NCI-H446 treated with DMSO at 0.1 percent for 48 hours (cell line): ENCODE results near the gene TMCC3.
"Not testable (repeated sequence)": the region's sequence is repeated elsewhere in the genome, so short reads cannot be mapped to it uniquely, and the experiment has no call there.

Source experiments
- DNase-seq: peaks from one replicate; lab custom pipeline; 2025; lab: John Stamatoyannopoulos, UW

TMCC3 gene

GRCh38 chr12:94565683-94566082, 84.7 kb downstream of the TMCC3 start:
- DNase-seq, result no peak

GRCh38 chr12:94563286-94563685, 87.1 kb downstream of the TMCC3 start:
- DNase-seq, result peak; percentile 49

GRCh38 chr12:94561943-94562411, 88.4 kb downstream of the TMCC3 start:
- peak; percentile 3 for DNase-seq

- no peak for DNase-seq
Observed at GRCh38 chr12:94560431-94561221, 89.7 kb downstream of the TMCC3 start.

GRCh38 chr12:94558612-94559011, 91.7 kb downstream of the TMCC3 start:
- no peak for DNase-seq

GRCh38 chr12:94557746-94558295, 92.5 kb downstream of the TMCC3 start:
- no peak for DNase-seq

GRCh38 chr12:94555687-94556086, 94.7 kb downstream of the TMCC3 start:
- no peak for DNase-seq

- DNase-seq, result no peak
Observed at GRCh38 chr12:94553875-94554274, 96.5 kb downstream of the TMCC3 start.

- no peak for DNase-seq
Observed at GRCh38 chr12:94553130-94553519, 97.2 kb downstream of the TMCC3 start.

- DNase-seq, result no peak
Observed at GRCh38 chr12:94551810-94552209, 98.5 kb downstream of the TMCC3 start.

- DNase-seq, result no peak
Observed at GRCh38 chr12:94550964-94551363, 99.4 kb downstream of the TMCC3 start.

- not testable (repeated sequence) for DNase-seq
Observed at GRCh38 chr12:94548833-94549232, 101.5 kb downstream of the TMCC3 start.

GRCh38 chr12:94545935-94546771, 104.2 kb downstream of the TMCC3 start:
- DNase-seq, result no peak

GRCh38 chr12:94544355-94544754, 106.0 kb downstream of the TMCC3 start:
- DNase-seq, result no peak

GRCh38 chr12:94538318-94538717, 112.0 kb downstream of the TMCC3 start:
- DNase-seq, result no peak

- DNase-seq, result no peak
Observed at GRCh38 chr12:94536040-94536965, 114.1 kb downstream of the TMCC3 start.

GRCh38 chr12:94535510-94535921, 114.8 kb downstream of the TMCC3 start:
- no peak for DNase-seq

GRCh38 chr12:94534774-94535509, 115.4 kb downstream of the TMCC3 start:
- no peak for DNase-seq

- no peak for DNase-seq
Observed at GRCh38 chr12:94534278-94534677, 116.1 kb downstream of the TMCC3 start.

GRCh38 chr12:94532490-94533422, 117.6 kb downstream of the TMCC3 start:
- peak; percentile 43 for DNase-seq
